H1 (cell line): ENCODE measurements around the gene CADM2. TPM values are rescaled to one million over a fixed set of nuclear protein-coding genes. Genes with fewer than 3 reads are reported as not detected.

ENCODE experiments used
- CTCF ChIA-PET: fragments of 300-600 bp; sonication (Branson Sonifier 250); formaldehyde crosslinking; loops from one replicate; lab custom pipeline; 2021; ENCODE audit not compliant: partially characterized antibody; lab: Charles Lee
- POLR2A ChIA-PET: fragments of 300-600 bp; sonication (Branson Sonifier 250); formaldehyde crosslinking; loops from one replicate; lab custom pipeline; 2021; ENCODE audit warnings: inconsistent platforms; ENCODE audit not compliant: partially characterized antibody; lab: Charles Lee
- DNase-seq, 2 experiments: peaks; one replicate each; pipeline versions ENCODE4 v3.0.0 to v3.0.0-alpha.2; 2010 to 2022; ENCODE audit warnings: low spot score in 2 of 2, low read depth in 1 of 2, mixed read lengths in 1 of 2
- FAIRE-seq: peaks from 2 replicates; lab custom pipeline; 2011; peaks lifted over from hg19 to GRCh38; lab: Jason Lieb, UNC
- H2AFZ ChIP-seq: 2 replicates; pipeline ENCODE4 v1.8.1; 2012; ENCODE audit warnings: low read length, inconsistent platforms
- H2AK5ac ChIP-seq: 2 replicates; pipeline ENCODE4 v1.6.1; 2013; ENCODE audit warnings: low read depth, low read length
- H2BK120ac ChIP-seq: replicated peaks from 2 replicates; pipeline ENCODE3; 2013; ENCODE audit warnings: low read depth, low read length, inconsistent platforms
- H2BK12ac ChIP-seq: 2 replicates; pipeline ENCODE4 v1.6.1; 2013; ENCODE audit warnings: low read depth, low read length
- H2BK15ac ChIP-seq: 2 replicates; pipeline ENCODE4 v1.6.1; 2013; ENCODE audit warnings: low read length
- H2BK20ac ChIP-seq: 2 replicates; pipeline ENCODE4 v1.6.1; 2013; ENCODE audit warnings: low read length
- H2BK5ac ChIP-seq: 2 replicates; pipeline ENCODE4 v1.6.1; 2013; ENCODE audit warnings: low read depth, low read length
- H3K14ac ChIP-seq: 2 replicates; pipeline ENCODE4 v1.6.1; 2013; ENCODE audit warnings: inconsistent platforms; ENCODE audit not compliant: insufficient read length
- H3K18ac ChIP-seq: 2 replicates; pipeline ENCODE4 v1.6.1; 2013; ENCODE audit warnings: low read length; ENCODE audit errors: extremely low read depth
- H3K23ac ChIP-seq: 2 replicates; pipeline ENCODE4 v1.6.1; 2013; ENCODE audit warnings: inconsistent platforms; ENCODE audit not compliant: insufficient read length
- H3K23me2 ChIP-seq: 2 replicates; pipeline ENCODE4 v1.6.1; 2013; ENCODE audit warnings: low read depth, low read length
- H3K27ac ChIP-seq: 2 replicates; pipeline ENCODE4 v1.6.1; 2011; ENCODE audit warnings: low read depth, low read length, inconsistent platforms
- H3K27me3 ChIP-seq, 4 experiments: replicated peaks in 1 of 4; 1 replicate in 1 of 4; 2 replicates in 3 of 4; pipeline versions ENCODE4 v1.6.1 to v1.8.1; 2011 to 2013; ENCODE audit warnings: low read length in 3 of 4, mild to moderate bottlenecking in 3 of 4, inconsistent platforms in 2 of 4, mixed read lengths in 2 of 4, moderate library complexity in 1 of 4; ENCODE audit not compliant: control insufficient read depth in 3 of 4, insufficient read depth in 3 of 4; ENCODE audit errors: extremely low read depth in 1 of 4
- H3K36me3 ChIP-seq, 4 experiments: 2 replicates each; pipeline versions ENCODE4 v1.6.1 to v1.8.1; 2011 to 2013; ENCODE audit warnings: mild to moderate bottlenecking in 4 of 4, low read length in 3 of 4, moderate library complexity in 2 of 4, control low read depth in 1 of 4, inconsistent platforms in 1 of 4; ENCODE audit not compliant: insufficient read depth in 4 of 4, control insufficient read depth in 2 of 4
- H3K4ac ChIP-seq: replicated peaks from 2 replicates; pipeline ENCODE3; 2013; ENCODE audit warnings: low read length, low read depth, mixed read lengths, inconsistent platforms; ENCODE audit not compliant: insufficient read length
- H3K4me1 ChIP-seq, 4 experiments: replicated peaks in 1 of 4; 1 replicate in 1 of 4; 2 replicates in 3 of 4; pipeline versions ENCODE4 v1.6.1 to v1.8.1; 2011 to 2013; ENCODE audit warnings: low read length in 3 of 4, inconsistent platforms in 2 of 4, mixed read lengths in 1 of 4; ENCODE audit not compliant: insufficient read depth in 4 of 4, control insufficient read depth in 3 of 4
- H3K4me2 ChIP-seq, 2 experiments: 2 replicates each; pipeline versions ENCODE4 v1.6.1 to v1.8.1; 2011 to 2013; ENCODE audit warnings: low read depth in 2 of 2, low read length in 2 of 2, control low read depth in 1 of 2, inconsistent platforms in 1 of 2, mild to moderate bottlenecking in 1 of 2; ENCODE audit not compliant: insufficient read depth in 1 of 2
- H3K4me3 ChIP-seq, 4 experiments: fragments of 200-600, 300-600 bp in 1 of 4; sonication (generic), shearing (Covaris generic), sonication (Bioruptor Twin) in 1 of 4; 2 replicates each; pipeline versions ENCODE4 v1.5.1 to v1.8.1; 2011 to 2016; ENCODE audit warnings: low read length in 4 of 4, low read depth in 3 of 4, control low read depth in 2 of 4, inconsistent platforms in 2 of 4, mild to moderate bottlenecking in 2 of 4, mixed read lengths in 1 of 4, moderate library complexity in 1 of 4; ENCODE audit not compliant: insufficient read depth in 2 of 4; ENCODE audit errors: extremely low read depth in 1 of 4
- H3K56ac ChIP-seq: replicated peaks from 2 replicates; pipeline ENCODE3; 2013; ENCODE audit warnings: low read depth, mild to moderate bottlenecking, mixed read lengths, low read length, inconsistent platforms; ENCODE audit not compliant: insufficient read length
- H3K79me1 ChIP-seq: 2 replicates; pipeline ENCODE4 v1.6.1; 2013; ENCODE audit warnings: low read depth, low read length, control low read depth
- H3K79me2 ChIP-seq, 2 experiments: 2 replicates each; pipeline versions ENCODE4 v1.6.1 to v1.8.1; 2012 to 2013; ENCODE audit warnings: low read length in 2 of 2, mild to moderate bottlenecking in 2 of 2, inconsistent platforms in 1 of 2; ENCODE audit not compliant: insufficient read depth in 2 of 2, control insufficient read depth in 1 of 2
- H3K9ac ChIP-seq, 4 experiments: replicated peaks in 1 of 4; 1 replicate in 1 of 4; 2 replicates in 3 of 4; pipeline versions ENCODE4 v1.6.1 to v1.8.1; 2011 to 2013; ENCODE audit warnings: low read depth in 3 of 4, low read length in 3 of 4, control low read depth in 2 of 4, mild to moderate bottlenecking in 2 of 4, moderate library complexity in 2 of 4, inconsistent platforms in 1 of 4; ENCODE audit errors: extremely low read depth in 1 of 4
- H3K9me3 ChIP-seq, 2 experiments: 2 replicates each; pipeline versions ENCODE4 v1.6.1 to v1.8.1; 2012 to 2013; ENCODE audit warnings: mild to moderate bottlenecking in 2 of 2, moderate library complexity in 2 of 2, control low read depth in 1 of 2, inconsistent platforms in 1 of 2, low read depth in 1 of 2, low read length in 1 of 2, mixed read lengths in 1 of 2; ENCODE audit not compliant: insufficient read depth in 2 of 2
- H4K20me1 ChIP-seq, 2 experiments: replicated peaks in 1 of 2; 2 replicates each; pipeline versions ENCODE3 to v1.8.1; 2011 to 2013; ENCODE audit warnings: inconsistent platforms in 2 of 2, low read length in 2 of 2, mild to moderate bottlenecking in 1 of 2; ENCODE audit not compliant: insufficient read depth in 2 of 2, control insufficient read depth in 1 of 2
- H4K5ac ChIP-seq: 2 replicates; pipeline ENCODE4 v1.6.1; 2013; ENCODE audit warnings: low read length, low read depth, mixed read lengths, inconsistent platforms; ENCODE audit not compliant: insufficient read length
- H4K8ac ChIP-seq: 2 replicates; pipeline ENCODE4 v1.8.0; 2013; ENCODE audit warnings: mild to moderate bottlenecking, moderate library complexity, low read length, inconsistent platforms; ENCODE audit not compliant: insufficient read depth; ENCODE audit errors: extremely low read depth
- H4K91ac ChIP-seq: replicated peaks from 2 replicates; pipeline ENCODE3; 2013; ENCODE audit warnings: low read length, mixed read lengths, inconsistent platforms; ENCODE audit not compliant: insufficient read length
- JUND ChIP-seq: IDR thresholded peaks from 2 replicates; pipeline ENCODE4 v1.6.1; 2011; ENCODE audit warnings: mild to moderate bottlenecking, improper control_type of control experiment, low read length
- SP1 ChIP-seq: IDR thresholded peaks from 2 replicates; pipeline ENCODE4 v1.6.1; 2011; ENCODE audit warnings: low read depth, low read length
- SP4 ChIP-seq: IDR thresholded peaks from 2 replicates; pipeline ENCODE4 v1.6.1; 2012; ENCODE audit warnings: low read length, inconsistent platforms
- SRF ChIP-seq: IDR thresholded peaks from 2 replicates; pipeline ENCODE4 v1.6.1; 2011; ENCODE audit warnings: mild to moderate bottlenecking, low read depth, low read length, moderate library complexity
- WGBS, 2 experiments: shearing (Covaris generic) in 1 of 2; methylation state at CpG; one replicate each; pipeline versions ENCODE4 v1.1.6 to v1.1.7; 2013 to 2015; ENCODE audit warnings: low lambda C conversion rate in 2 of 2, mixed read lengths in 2 of 2, inconsistent platforms in 1 of 2, low coverage in 1 of 2, missing lambda C conversion rate in 1 of 2; ENCODE audit not compliant: insufficient replicate concordance in 2 of 2, insufficient coverage in 1 of 2, insufficient read length in 1 of 2; ENCODE audit errors: extremely low coverage in 1 of 2, missing lambda C conversion rate in 1 of 2; 5-methylcytosine and 5-hydroxymethylcytosine counted together
- polyA plus RNA-seq, 7 experiments: library from polyadenylated mRNA; depleted of rRNA in 3 of 7; stranded (reverse) in 5 of 7; unstranded in 2 of 7; fragments of >200 nt in 5 of 7; fragments of 200-250 nt in 2 of 7; gene quantifications; 1 replicate in 5 of 7; 2 replicates in 1 of 7; 4 replicates in 1 of 7; pipeline versions ENCODE4 v1.2.1 to v1.2.3, GENCODE V29; 2011 to 2013; ENCODE audit warnings: missing spikeins in 2 of 7, mixed read lengths in 2 of 7
- total RNA-seq: library from RNA; stranded (reverse); fragmentation: NEBNext Ultra II Directional; extraction: Animal tissue kit (Norgen Biotek cat#: 25700); gene quantifications from 2 replicates; pipeline ENCODE4 v1.2.1, GENCODE V29; 2021
- TF ChIP-seq, protein P1 (sequence below): IDR thresholded peaks from 2 replicates; pipeline ENCODE4 v1.6.1; 2011; ENCODE audit warnings: low read length, improper control_type of control experiment

Gene CADM2
- total and polyA plus RNA-seq, 2 of the 8 experiments (the other 6 are each of a cell fraction or from before 2014, with no cell fraction given) = 14.9 to 20.9 TPM

- no peak overlapping the region for H4K91ac ChIP-seq
- H2BK12ac ChIP-seq = no peak overlapping the region
- no peak overlapping the region for H2AFZ ChIP-seq
- no peak overlapping the region for H2BK120ac ChIP-seq
- 93% methylated on average over 1 of the region's 1 CpG; no CpG with 5 or more reads in 1 of the 2 experiments for WGBS, 2 experiments
- H3K79me1 ChIP-seq = no peaks in the 10 kb centered on the region
- no peak overlapping the region for H2AK5ac ChIP-seq
- H3K23me2 ChIP-seq = no peaks in the 10 kb centered on the region
- no peak overlapping the region for H3K9ac ChIP-seq
- no peak overlapping the region for H3K14ac ChIP-seq
- no peaks in the 10 kb centered on the region for H3K9me3 ChIP-seq
- no peak overlapping the region for H2BK5ac ChIP-seq
- no peaks in the 10 kb centered on the region for H3K27me3 ChIP-seq
- FAIRE-seq (no peak), DNase-seq (no peak)
- no peak overlapping the region for H2BK20ac ChIP-seq
- H3K4ac ChIP-seq = no peak overlapping the region
- H3K23ac ChIP-seq = no peak overlapping the region
- H4K5ac ChIP-seq = no peak overlapping the region
- H3K4me2 ChIP-seq = no peak overlapping the region
- H3K4me1 ChIP-seq = no peaks in the 10 kb centered on the region
- POLR2A ChIA-PET = no interaction called here
- CTCF ChIA-PET = no interaction called here
- no peak overlapping the region for H3K18ac ChIP-seq
- H3K79me2 ChIP-seq = no peaks in the 10 kb centered on the region
- H3K27ac ChIP-seq = no peak overlapping the region
- no peaks in the 10 kb centered on the region for H3K36me3 ChIP-seq
- no peaks in the 10 kb centered on the region for H4K20me1 ChIP-seq
- no peak overlapping the region for H2BK15ac ChIP-seq
- no peak overlapping the region for H3K4me3 ChIP-seq
- TF ChIP-seq JUND (no peak), SP4 (no peak), SP1 (no peak), SRF (no peak)
- TF ChIP-seq, protein P1, sequence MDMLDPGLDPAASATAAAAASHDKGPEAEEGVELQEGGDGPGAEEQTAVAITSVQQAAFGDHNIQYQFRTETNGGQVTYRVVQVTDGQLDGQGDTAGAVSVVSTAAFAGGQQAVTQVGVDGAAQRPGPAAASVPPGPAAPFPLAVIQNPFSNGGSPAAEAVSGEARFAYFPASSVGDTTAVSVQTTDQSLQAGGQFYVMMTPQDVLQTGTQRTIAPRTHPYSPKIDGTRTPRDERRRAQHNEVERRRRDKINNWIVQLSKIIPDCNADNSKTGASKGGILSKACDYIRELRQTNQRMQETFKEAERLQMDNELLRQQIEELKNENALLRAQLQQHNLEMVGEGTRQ = no peak
- H3K56ac ChIP-seq = no peak overlapping the region
- no peak overlapping the region for H4K8ac ChIP-seq
Measured at GRCh38 chr3:85171976-85172375, 213.2 kb downstream of the CADM2 start.
